ENCODE results near the gene SCN8A.
"Not testable (repeated sequence)": the region's sequence is repeated elsewhere in the genome, so short reads cannot be mapped to it uniquely, and the experiment has no call there.

Gene SCN8A

GRCh38 chr12:51774933-51775332 lies 183.9 kb downstream of the SCN8A start:
- DNase-seq, result no peak

GRCh38 chr12:51777457-51777856 lies 186.4 kb downstream of the SCN8A start:
- DNase-seq, result no peak

GRCh38 chr12:51777973-51778372 lies 186.9 kb downstream of the SCN8A start:
- DNase-seq, result no peak

DNA sequence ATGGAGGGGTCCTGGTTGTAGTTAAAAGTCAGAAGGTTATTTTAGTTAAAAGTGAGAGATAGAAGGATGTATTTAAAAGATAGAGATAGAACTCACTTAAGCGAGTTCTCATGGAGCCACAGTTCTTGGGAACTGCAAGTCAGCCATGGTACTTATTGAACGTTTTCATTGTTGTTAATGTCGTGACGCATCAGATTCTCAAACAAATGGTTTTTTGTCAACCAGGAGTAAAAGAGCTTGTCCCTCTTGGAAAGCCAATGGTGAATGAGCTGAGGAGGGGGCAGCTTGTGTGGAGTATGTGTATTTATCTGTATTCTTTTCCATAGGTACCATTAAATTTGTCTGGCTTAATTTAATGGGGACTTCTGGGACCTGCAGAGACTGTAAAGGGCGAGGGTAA lies 188.8 kb downstream of the SCN8A start:
- no peak for DNase-seq

- DNase-seq, result no peak
Observed at GRCh38 chr12:51784688-51785087, 193.7 kb downstream of the SCN8A start.

GRCh38 chr12:51785906-51786305 lies 194.9 kb downstream of the SCN8A start:
- DNase-seq, result no peak

GRCh38 chr12:51788876-51789275 lies 197.8 kb downstream of the SCN8A start:
- no peak for DNase-seq

- DNase-seq, result no peak
Observed at GRCh38 chr12:51792417-51792816, 201.4 kb downstream of the SCN8A start.

DNA sequence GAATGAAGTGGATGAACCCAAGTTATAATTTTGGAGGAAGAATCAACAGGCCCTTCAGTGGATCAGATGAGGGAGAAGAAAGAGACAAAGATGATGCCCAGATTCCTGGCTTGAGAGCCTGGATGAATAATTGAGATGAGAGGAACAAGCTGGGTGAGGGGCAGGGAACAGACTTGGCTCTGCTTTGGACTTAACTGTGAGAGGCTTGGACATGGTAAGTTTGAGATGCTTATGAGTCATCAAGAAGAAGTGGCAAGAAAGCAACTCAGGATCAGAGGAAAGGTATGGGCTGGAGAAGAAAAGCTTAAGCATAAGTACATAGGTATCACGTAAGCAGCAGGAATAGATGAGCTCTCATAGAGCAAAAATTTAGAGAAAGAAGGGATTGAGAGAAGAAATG lies 202.2 kb downstream of the SCN8A start:
- no peak for DNase-seq

- no peak for DNase-seq
Observed at GRCh38 chr12:51797301-51797700, 206.3 kb downstream of the SCN8A start.

DNA sequence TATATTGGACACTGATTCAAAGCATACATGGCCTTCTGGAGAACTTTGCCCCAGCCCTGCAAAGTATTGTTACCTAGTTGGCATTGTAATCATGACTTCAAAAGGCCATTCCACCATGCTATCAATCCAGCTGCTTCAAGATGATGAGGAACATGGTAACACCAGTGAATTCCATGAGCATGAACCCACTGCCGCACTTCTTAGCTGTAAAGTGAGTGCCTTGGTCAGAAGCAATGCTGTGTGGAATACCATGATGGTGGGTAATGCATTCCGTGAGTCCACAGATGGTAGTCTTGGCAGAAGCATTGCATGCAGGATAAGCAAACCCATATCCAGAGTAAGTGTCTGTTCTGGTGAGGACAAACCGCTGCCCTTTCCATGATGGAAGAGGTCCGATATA lies 207.0 kb downstream of the SCN8A start:
- DNase-seq, result not testable (repeated sequence)

DNA sequence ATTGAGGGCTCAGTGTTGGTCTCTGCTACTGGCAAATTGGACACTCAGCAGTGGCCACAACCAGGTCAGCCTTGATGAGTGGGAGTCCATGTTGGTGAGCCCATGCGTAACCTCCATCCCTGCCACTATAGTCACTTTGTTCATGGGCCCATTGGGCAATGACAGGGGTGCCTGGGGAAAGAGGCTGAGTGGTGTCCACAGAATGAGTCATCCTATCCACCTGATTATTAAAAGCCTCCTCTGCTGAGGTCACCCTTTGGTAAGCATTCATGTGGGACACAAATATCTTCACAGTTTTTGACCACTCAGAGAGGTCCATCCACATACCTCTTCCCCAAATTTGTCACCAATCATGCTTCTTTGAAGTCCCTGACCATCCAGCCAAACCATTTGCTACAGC lies 207.5 kb downstream of the SCN8A start:
- DNase-seq, result no peak

DNA sequence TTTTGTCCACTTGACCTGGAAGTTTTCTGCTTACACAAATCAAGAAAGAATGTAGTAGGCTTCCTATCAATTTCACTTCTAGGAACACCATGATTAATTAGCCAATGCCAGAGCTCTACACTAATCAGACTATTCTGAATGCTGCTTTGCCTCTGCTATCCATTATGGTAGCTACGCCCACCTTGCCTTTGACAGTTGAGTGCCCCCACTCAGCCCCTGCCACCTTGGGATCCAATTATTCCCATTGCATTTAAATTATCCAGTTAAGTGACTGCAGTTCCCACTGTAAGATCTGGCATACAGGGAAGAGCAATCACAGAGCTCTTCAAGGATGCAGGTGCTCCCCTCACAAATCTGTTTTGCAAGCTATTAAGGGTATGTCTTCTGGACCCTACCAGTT lies 210.0 kb downstream of the SCN8A start:
- DNase-seq, result no peak

GRCh38 chr12:51806896-51807295 lies 215.9 kb downstream of the SCN8A start:
- DNase-seq, result no peak

GRCh38 chr12:51809193-51809592 lies 218.2 kb downstream of the SCN8A start:
- DNase-seq, result no peak

DNA sequence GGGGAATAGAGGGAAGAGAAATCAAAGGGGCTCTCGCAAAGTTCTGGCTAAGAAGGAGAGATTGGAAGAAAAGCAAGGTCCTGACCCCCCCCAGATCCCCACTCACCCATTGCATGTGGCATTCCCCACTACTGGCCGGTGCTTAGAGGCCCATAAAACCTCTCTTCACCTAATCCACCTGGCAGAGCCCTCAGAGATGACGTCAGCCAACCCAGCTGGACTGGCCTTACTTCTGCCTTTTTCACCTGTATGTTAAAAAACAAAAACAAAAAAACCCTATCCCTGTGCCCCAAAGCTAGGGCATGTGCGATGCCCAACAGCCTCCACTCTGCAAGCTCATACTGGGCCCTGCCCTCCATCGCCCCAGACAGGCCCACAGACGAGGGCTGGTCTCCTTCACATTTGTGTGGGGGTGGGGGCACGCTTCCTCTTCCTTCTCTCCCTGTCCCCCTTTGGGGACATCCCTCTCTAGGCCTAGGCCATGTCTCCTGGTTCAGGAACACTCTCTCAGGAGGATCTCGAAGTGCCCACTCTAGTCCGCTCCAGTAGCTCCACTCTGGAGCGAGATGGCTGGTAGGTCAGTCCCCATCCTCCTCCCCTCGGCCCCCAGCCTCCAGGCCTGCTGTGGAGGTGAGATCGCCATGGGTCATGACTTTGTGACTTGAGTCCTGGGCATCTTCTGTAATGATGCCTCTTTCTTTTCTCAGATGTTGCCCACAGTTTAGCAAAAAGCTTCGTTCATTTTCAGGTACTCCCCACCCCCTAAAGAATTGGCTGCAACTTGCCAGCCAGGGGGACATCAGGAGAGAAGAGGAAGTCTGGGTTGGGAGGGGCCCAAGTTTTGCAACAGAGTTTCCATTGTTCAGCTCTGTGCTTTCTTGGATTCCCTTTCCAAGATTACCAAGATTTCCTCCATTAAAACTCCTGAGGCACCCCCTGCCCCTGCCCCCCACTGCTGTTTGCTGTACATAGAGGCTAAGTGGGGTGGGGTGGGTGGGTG lies 220.5 kb downstream of the SCN8A start:
- no peak for DNase-seq

DNA sequence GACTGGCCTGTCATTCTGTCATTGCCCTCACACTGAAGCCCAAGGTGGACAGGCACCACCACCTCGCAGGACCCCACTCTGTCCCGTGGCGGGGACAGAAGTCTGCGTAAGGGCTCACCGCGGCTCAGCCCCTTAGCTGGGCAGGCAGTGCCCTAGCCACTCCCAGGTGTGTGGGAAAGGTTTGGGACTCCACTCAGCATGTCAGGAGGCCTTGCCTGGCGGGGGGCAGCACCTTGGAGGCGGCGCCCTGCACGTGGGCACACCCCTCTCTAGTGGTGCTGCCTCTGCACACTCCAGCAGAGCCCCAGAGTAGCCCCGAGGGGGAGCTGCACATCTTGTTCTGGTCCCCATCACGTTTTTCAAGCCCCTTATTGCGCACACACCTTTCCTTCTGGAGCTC lies 221.8 kb downstream of the SCN8A start:
- no peak for DNase-seq

- DNase-seq, result no peak
Observed at GRCh38 chr12:51813931-51814310, 222.9 kb downstream of the SCN8A start.

GRCh38 chr12:51814311-51815088 lies 223.5 kb downstream of the SCN8A start:
- DNase-seq, result no peak

GRCh38 chr12:51815571-51815970 lies 224.5 kb downstream of the SCN8A start:
- no peak for DNase-seq

DNA sequence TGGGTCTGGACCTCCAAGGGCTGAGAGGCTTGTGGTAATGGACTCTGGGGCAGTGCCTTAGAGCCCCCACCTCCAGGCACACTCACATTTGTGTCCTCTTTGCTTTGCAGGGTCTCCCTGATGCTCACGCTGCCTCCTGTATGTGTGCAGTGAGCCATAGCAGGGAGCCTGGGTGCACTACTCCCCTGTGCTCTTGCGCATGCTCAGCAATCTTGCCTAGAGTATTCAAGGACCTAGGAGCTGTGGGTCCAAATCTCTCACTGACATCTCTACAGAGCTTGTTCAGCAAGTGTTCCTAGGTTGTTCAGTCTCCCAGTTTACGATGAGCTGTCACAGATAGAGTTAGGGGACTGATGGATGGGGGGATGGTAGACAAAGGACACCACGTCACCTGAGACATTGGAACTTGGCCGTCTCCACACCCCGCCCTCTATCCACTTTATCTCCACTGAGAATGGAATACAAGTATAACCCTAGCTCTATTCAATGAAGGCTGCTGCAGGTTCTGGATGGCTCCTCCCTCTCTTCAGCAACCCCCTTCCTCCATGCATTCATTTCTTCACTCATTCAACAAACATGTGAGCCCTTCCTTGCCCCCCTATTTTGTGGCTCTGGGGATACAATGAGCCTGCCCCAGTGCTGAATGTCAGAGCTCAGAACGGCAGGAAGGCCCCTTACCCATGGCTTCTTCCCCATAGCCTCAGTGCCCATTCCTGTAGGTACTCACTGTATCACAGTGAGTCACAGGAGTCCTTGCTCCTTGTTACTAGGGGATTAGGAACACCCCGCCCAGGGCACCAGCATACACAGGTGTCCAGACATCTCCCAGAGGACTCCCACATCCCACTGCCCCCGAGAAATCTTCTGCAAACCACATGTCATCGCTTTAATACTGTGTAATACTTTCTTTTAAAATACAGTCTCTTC lies 226.3 kb downstream of the SCN8A start:
- DNase-seq, result no peak

- no peak for DNase-seq
Observed at GRCh38 chr12:51818086-51818485, 227.1 kb downstream of the SCN8A start.
